ENCODE results near the gene ARHGEF11. TPM values are rescaled to one million over a fixed set of nuclear protein-coding genes. Genes with fewer than 3 reads are reported as not detected.
A peak's percentile ranks its signal among the peaks of the same experiment; 100 is the strongest.

Gene ARHGEF11
- total and polyA plus RNA-seq, 8 donors, result 6.6 to 125 (median 32.7) TPM

GRCh38 chr1:156895927-156896326, 149.6 kb downstream of the ARHGEF11 start:
- intact Hi-C loops (cut with DNase I; ENCODE audit: low total_unique reads), result no loop called here
- Histone ChIP-seq H3K9me3 (no peaks in the 10 kb centered on the region), H3K4me3 (no peak overlapping the region), H3K27me3 (peaks cover 5 to 84% (median 25%) of the 10 kb centered on the region in 3 donors), H3K27ac (peak overlapping the region in 4 of 5 donors; percentile 57 to 91 (median 86)), H3K4me1 (peaks cover 19 to 77% (median 33%) of the 10 kb centered on the region in 4 donors), H3K36me3 (no peaks in the 10 kb centered on the region)
- DNase-seq, result no peak
- 88 to 94% (median 92%) methylated on average over 6 of the region's 6 CpGs for WGBS, 5 donors
- TF ChIP-seq POLR2AphosphoS5 (IDR thresholded peaks at IDR 0.05), result no peak
- TF ChIP-seq EP300 (IDR thresholded peaks at IDR 0.05), result no peak
- TF ChIP-seq, protein P1, sequence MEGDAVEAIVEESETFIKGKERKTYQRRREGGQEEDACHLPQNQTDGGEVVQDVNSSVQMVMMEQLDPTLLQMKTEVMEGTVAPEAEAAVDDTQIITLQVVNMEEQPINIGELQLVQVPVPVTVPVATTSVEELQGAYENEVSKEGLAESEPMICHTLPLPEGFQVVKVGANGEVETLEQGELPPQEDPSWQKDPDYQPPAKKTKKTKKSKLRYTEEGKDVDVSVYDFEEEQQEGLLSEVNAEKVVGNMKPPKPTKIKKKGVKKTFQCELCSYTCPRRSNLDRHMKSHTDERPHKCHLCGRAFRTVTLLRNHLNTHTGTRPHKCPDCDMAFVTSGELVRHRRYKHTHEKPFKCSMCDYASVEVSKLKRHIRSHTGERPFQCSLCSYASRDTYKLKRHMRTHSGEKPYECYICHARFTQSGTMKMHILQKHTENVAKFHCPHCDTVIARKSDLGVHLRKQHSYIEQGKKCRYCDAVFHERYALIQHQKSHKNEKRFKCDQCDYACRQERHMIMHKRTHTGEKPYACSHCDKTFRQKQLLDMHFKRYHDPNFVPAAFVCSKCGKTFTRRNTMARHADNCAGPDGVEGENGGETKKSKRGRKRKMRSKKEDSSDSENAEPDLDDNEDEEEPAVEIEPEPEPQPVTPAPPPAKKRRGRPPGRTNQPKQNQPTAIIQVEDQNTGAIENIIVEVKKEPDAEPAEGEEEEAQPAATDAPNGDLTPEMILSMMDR (IDR thresholded peaks at IDR 0.05), result no peak
- TF ChIP-seq POLR2A (IDR thresholded peaks at IDR 0.05), result no peak

- TF ChIP-seq POLR2AphosphoS5 (IDR thresholded peaks at IDR 0.05) (no peak), POLR2A (IDR thresholded peaks at IDR 0.05) (no peak)
- TF ChIP-seq, protein P1 (IDR thresholded peaks at IDR 0.05), result no peak
- no peak for DNase-seq
- 66 to 81% (median 75%) methylated on average over 4 of the region's 4 CpGs for WGBS, 5 donors
- no peaks in the 10 kb centered on the region for H3K9me3 ChIP-seq
- H3K27me3 ChIP-seq, result peaks cover 5 to 79% (median 25%) of the 10 kb centered on the region in 3 donors
- intact Hi-C loops (cut with DNase I; ENCODE audit: low total_unique reads), result no loop called here
- peak overlapping the region in 1 of 4 donors; percentile 45 for H3K4me3 ChIP-seq
- H3K27ac ChIP-seq, result peak overlapping the region in 4 of 5 donors; percentile 79 to 91 (median 86)
- H3K4me1 ChIP-seq, result peaks cover 19 to 72% (median 30%) of the 10 kb centered on the region in 4 donors
- no peaks in the 10 kb centered on the region for H3K36me3 ChIP-seq
Observed at GRCh38 chr1:156895455-156895812, 150.1 kb downstream of the ARHGEF11 start.

DNA sequence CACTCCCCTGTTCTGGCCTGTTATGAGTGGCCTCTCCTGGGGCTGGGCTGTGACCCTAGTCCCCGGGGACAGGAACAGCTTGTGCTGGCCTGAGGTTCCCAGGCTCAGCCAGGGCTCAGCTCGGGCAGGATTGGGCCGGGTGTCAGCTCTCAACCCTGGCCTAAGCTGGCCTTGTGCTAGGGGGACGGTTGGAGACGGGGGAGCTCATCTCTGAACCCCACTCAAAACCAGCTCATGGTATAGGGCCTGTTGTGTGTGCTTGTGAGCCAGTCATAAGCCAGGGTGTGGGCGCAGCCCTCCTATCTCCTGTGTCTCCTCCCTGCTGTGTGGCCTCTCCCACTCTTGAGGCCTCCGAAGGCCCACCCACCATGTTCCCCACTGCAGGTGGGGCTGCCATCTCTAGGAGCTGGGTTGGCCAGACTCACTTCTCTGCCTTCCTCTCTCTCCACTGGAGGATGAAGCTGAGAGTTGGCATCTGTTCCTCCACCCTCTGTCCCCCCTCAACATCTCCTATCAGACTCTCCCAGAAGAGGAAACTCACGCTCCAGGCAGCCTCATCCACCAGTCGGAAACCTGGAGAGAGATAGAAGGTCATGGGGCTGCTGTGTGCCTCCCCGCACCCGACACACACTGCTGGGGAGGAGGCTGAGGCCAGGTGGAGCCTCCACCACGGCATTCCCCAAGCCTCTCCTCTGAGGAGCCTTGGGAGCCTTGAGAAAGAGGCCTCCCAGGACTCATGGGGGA, 150.7 kb downstream of the ARHGEF11 start:
- H3K36me3 ChIP-seq, result no peaks in the 10 kb centered on the region
- peak overlapping the region; percentile 74 to 91 (median 85) for H3K27ac ChIP-seq
- peak in 1 of 2 donors; percentile 66 for DNase-seq
- TF ChIP-seq POLR2A (IDR thresholded peaks at IDR 0.05), result no peak
- TF ChIP-seq, protein P1 (IDR thresholded peaks at IDR 0.05), result no peak
- TF ChIP-seq POLR2AphosphoS5 (IDR thresholded peaks at IDR 0.05), result peak in 1 of 3 donors; percentile 7
- no peak for TF ChIP-seq EP300 (IDR thresholded peaks at IDR 0.05)
- peak overlapping the region; percentile 39 to 47 (median 43) for H3K4me3 ChIP-seq
- no peaks in the 10 kb centered on the region for H3K9me3 ChIP-seq
- WGBS, 5 donors, result 62 to 69% (median 68%) methylated on average over 7 to 12 of the region's 12 CpGs
- intact Hi-C loops (cut with DNase I; ENCODE audit: low total_unique reads), result no loop called here
- H3K4me1 ChIP-seq, result peaks cover 19 to 71% (median 32%) of the 10 kb centered on the region in 4 donors
- H3K27me3 ChIP-seq, result peaks cover 5 to 73% (median 23%) of the 10 kb centered on the region in 3 donors

- H3K27ac ChIP-seq, result peak overlapping the region; percentile 74 to 91 (median 85)
- no peaks in the 10 kb centered on the region for H3K36me3 ChIP-seq
- intact Hi-C loops (cut with DNase I; ENCODE audit: low total_unique reads), result no loop called here
- H3K4me3 ChIP-seq, result peak overlapping the region; percentile 39 to 47 (median 43)
- peaks cover 5 to 65% (median 16%) of the 10 kb centered on the region in 3 donors for H3K27me3 ChIP-seq
- H3K9me3 ChIP-seq, result no peaks in the 10 kb centered on the region
- DNase-seq, result peak in 1 of 2 donors; percentile 35
- 38 to 51% (median 47%) methylated on average over 5 of the region's 5 CpGs for WGBS, 5 donors
- TF ChIP-seq EP300 (IDR thresholded peaks at IDR 0.05) (no peak), POLR2AphosphoS5 (IDR thresholded peaks at IDR 0.05) (no peak)
- TF ChIP-seq, protein P1 (IDR thresholded peaks at IDR 0.05), result no peak
- peaks cover 19 to 65% (median 30%) of the 10 kb centered on the region in 4 donors for H3K4me1 ChIP-seq
Observed at GRCh38 chr1:156894001-156894400, 151.5 kb downstream of the ARHGEF11 start.
